B cell (primary cell): ENCODE results near the gene ANTXR1. TPM values are rescaled to one million over a fixed set of nuclear protein-coding genes. Genes with fewer than 3 reads are reported as not detected.

ENCODE experiments used
- ATAC-seq: fragments of 200-7000 bp; cut with Tn5 transposase; one replicate; pipeline ENCODE4 v1.10.0; 2021; ENCODE audit warnings: low read depth, mild to moderate bottlenecking, moderate number of reproducible peaks, moderate library complexity
- CTCF ChIA-PET: fragments of 350-600 bp; sonication (Branson Sonifier 250); formaldehyde crosslinking; loops from one replicate; lab custom pipeline; 2021; ENCODE audit warnings: antibody characterized with exemption, inconsistent platforms; lab: Charles Lee
- POLR2A ChIA-PET: fragments of 350-600 bp; sonication (Branson Sonifier 250); formaldehyde crosslinking; loops from one replicate; lab custom pipeline; 2021; ENCODE audit warnings: antibody characterized with exemption; lab: Charles Lee
- DNase-seq: peaks from one replicate; pipeline ENCODE4 v3.0.0; 2013
- H2AFZ ChIP-seq: 2 replicates; pipeline ENCODE4 v1.6.1; 2012; ENCODE audit warnings: mild to moderate bottlenecking, low read depth, low read length; ENCODE audit not compliant: insufficient read depth, poor library complexity, severe bottlenecking
- H3K27ac ChIP-seq, 2 donors: 1 replicate in 1 of 2; 2 replicates in 1 of 2; pipeline ENCODE4 v1.5.1; 2012 to 2013; ENCODE audit warnings: low read length in 2 of 2, mild to moderate bottlenecking in 2 of 2, moderate library complexity in 1 of 2
- H3K27me3 ChIP-seq, 4 experiments: fragments of 200-600 bp in 1 of 4; sonication (generic) in 1 of 4; replicated peaks in 1 of 4; 1 replicate in 2 of 4; 2 replicates in 2 of 4; pipeline versions ENCODE4 v1.6.1 to v1.7.0; 2013 to 2016; ENCODE audit warnings: low read length in 3 of 4, mild to moderate bottlenecking in 2 of 4, mixed read lengths in 1 of 4, moderate library complexity in 1 of 4; ENCODE audit not compliant: insufficient read depth in 4 of 4, control insufficient read depth in 3 of 4; ENCODE audit errors: control extremely low read depth in 1 of 4
- H3K36me3 ChIP-seq, 2 experiments: replicated peaks in 1 of 2; 1 replicate in 1 of 2; 2 replicates in 1 of 2; pipeline versions ENCODE4 v1.6.1 to v1.7.1; 2013; ENCODE audit warnings: low read length in 1 of 2; ENCODE audit not compliant: insufficient read depth in 2 of 2, control insufficient read depth in 1 of 2; ENCODE audit errors: control extremely low read depth in 1 of 2, extremely low read depth in 1 of 2
- H3K4me1 ChIP-seq, 2 donors: fragments of 200-600 bp in 1 of 2; sonication (generic) in 1 of 2; 1 replicate in 1 of 2; 2 replicates in 1 of 2; pipeline versions ENCODE4 v1.5.1 to v1.6.1; 2013 to 2017; ENCODE audit warnings: low read length in 2 of 2; ENCODE audit not compliant: control insufficient read depth in 2 of 2, insufficient read depth in 2 of 2
- H3K4me2 ChIP-seq: replicated peaks from 2 replicates; pipeline ENCODE3; 2012; ENCODE audit warnings: mild to moderate bottlenecking, low read depth, low read length; ENCODE audit not compliant: poor library complexity, severe bottlenecking
- H3K4me3 ChIP-seq, 5 experiments: fragments of 200-600 bp in 1 of 5; sonication (generic) in 1 of 5; 1 replicate in 3 of 5; 2 replicates in 2 of 5; pipeline versions ENCODE4 v1.5.1 to v1.7.0; 2011 to 2016; ENCODE audit warnings: low read length in 4 of 5, mild to moderate bottlenecking in 4 of 5, low read depth in 2 of 5, control low read depth in 1 of 5, moderate library complexity in 1 of 5; ENCODE audit not compliant: insufficient read depth in 1 of 5; ENCODE audit errors: control extremely low read depth in 1 of 5, extremely low read depth in 1 of 5
- H3K79me2 ChIP-seq: fragments of 200-600 bp; sonication (generic); one replicate; pipeline ENCODE4 v1.6.0; 2016; ENCODE audit warnings: low read length; ENCODE audit not compliant: control insufficient read depth, insufficient read depth
- H3K9ac ChIP-seq: fragments of 200-600 bp; sonication (generic); 2 replicates; pipeline ENCODE4 v1.6.1; 2017; ENCODE audit warnings: mild to moderate bottlenecking, low read length, moderate library complexity
- H3K9me3 ChIP-seq, 3 donors: one replicate each; pipeline versions ENCODE4 v1.6.1 to v1.7.1; 2013; ENCODE audit warnings: low read length in 2 of 3; ENCODE audit not compliant: control insufficient read depth in 2 of 3, insufficient read depth in 1 of 3; ENCODE audit errors: control extremely low read depth in 1 of 3
- H4K20me1 ChIP-seq: 2 replicates; pipeline ENCODE4 v1.6.0; 2012; ENCODE audit warnings: mild to moderate bottlenecking, low read length; ENCODE audit not compliant: insufficient read depth, control insufficient read depth, poor library complexity, severe bottlenecking
- H3K27ac Mint-ChIP-seq: one replicate; pipeline ENCODE4 v1.8.0; 2021; ENCODE audit warnings: mixed read lengths
- H3K27me3 Mint-ChIP-seq: one replicate; pipeline ENCODE4 v1.8.0; 2021; ENCODE audit warnings: mixed read lengths
- H3K4me1 Mint-ChIP-seq: one replicate; pipeline ENCODE4 v1.8.0; 2021; ENCODE audit warnings: mixed read lengths
- H3K4me3 Mint-ChIP-seq: one replicate; pipeline ENCODE4 v1.8.0; 2021; ENCODE audit warnings: mixed read lengths
- H3K9me3 Mint-ChIP-seq: one replicate; pipeline ENCODE4 v1.8.0; 2022; ENCODE audit warnings: mixed read lengths; ENCODE audit not compliant: insufficient read depth
- EZH2 ChIP-seq: IDR thresholded peaks from 2 replicates; pipeline ENCODE4 v1.6.1; 2012; ENCODE audit warnings: borderline replicate concordance, low read depth, mild to moderate bottlenecking, moderate library complexity, low read length; ENCODE audit not compliant: insufficient read depth, poor library complexity, severe bottlenecking
- WGBS: methylation state at CpG from one replicate; pipeline ENCODE4 v1.1.5; 2013; ENCODE audit warnings: missing lambda C conversion rate; ENCODE audit not compliant: insufficient coverage; 5-methylcytosine and 5-hydroxymethylcytosine counted together
- intact Hi-C: fragments of 100-400 bp; cut with micrococcal nuclease; formaldehyde crosslinking; loops from one replicate; pipeline ENCODE4 v1.10.0; 2022
- polyA plus RNA-seq: library from polyadenylated mRNA; depleted of rRNA; stranded (reverse); fragments of >200 nt; gene quantifications from 2 replicates; pipeline ENCODE4 v1.2.3, GENCODE V29; 2012
- total RNA-seq, 2 donors: library from RNA; stranded (reverse); fragments of 120-200 nt in 1 of 2; gene quantifications; 1 replicate in 1 of 2; 2 replicates in 1 of 2; pipeline versions ENCODE4 v1.2.3 to v1.2.4, GENCODE V29; 2013 to 2022
- TF ChIP-seq, protein P1 (sequence below): fragments of 200-600 bp; IDR thresholded peaks from one replicate; pipeline ENCODE4 v1.8.0; 2022; ENCODE audit warnings: antibody characterized with exemption, mild to moderate bottlenecking

Gene ANTXR1
- total and polyA plus RNA-seq, 2 donors (not counting 1 experiment from before 2014, with no cell fraction given): not detected

DNA sequence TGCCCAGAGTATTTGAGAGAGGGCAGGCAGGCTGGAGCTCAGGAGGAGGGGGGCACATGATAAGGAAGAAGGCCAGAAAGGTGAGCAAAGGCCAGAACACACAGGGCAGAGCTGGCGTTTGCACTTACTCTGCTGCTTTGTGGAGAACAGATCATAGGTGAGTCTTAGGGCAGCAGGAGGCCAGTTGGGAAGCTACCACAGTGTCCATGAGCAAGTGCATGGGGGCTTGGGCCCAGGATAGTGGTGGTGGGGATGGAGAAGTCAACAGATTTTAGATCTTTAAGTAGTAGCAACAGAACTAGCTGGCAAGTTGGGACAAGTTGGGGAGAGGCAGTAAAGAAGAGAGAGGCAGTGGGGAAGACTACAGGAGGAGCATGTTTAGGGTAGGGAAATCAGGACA, 168.0 kb downstream of the ANTXR1 start:
- Histone ChIP-seq H3K27ac (no peak overlapping the region), H3K27me3 (peaks cover 0 to 13% (median 2%) of the 10 kb centered on the region in 4 experiments), H3K4me3 (no peak overlapping the region), H3K79me2 (no peaks in the 10 kb centered on the region), H3K36me3 (no peaks in the 10 kb centered on the region), H3K4me1 (no peaks in the 10 kb centered on the region), H3K9me3 (no peaks in the 10 kb centered on the region), H3K9ac (no peak overlapping the region), H3K4me2 (no peak overlapping the region), H2AFZ (no peak overlapping the region), H4K20me1 (no peaks in the 10 kb centered on the region)
- DNase-seq (no peak), ATAC-seq (no peak)
- TF ChIP-seq, protein P1, sequence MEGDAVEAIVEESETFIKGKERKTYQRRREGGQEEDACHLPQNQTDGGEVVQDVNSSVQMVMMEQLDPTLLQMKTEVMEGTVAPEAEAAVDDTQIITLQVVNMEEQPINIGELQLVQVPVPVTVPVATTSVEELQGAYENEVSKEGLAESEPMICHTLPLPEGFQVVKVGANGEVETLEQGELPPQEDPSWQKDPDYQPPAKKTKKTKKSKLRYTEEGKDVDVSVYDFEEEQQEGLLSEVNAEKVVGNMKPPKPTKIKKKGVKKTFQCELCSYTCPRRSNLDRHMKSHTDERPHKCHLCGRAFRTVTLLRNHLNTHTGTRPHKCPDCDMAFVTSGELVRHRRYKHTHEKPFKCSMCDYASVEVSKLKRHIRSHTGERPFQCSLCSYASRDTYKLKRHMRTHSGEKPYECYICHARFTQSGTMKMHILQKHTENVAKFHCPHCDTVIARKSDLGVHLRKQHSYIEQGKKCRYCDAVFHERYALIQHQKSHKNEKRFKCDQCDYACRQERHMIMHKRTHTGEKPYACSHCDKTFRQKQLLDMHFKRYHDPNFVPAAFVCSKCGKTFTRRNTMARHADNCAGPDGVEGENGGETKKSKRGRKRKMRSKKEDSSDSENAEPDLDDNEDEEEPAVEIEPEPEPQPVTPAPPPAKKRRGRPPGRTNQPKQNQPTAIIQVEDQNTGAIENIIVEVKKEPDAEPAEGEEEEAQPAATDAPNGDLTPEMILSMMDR: no peak
- no peak for TF ChIP-seq EZH2
- POLR2A ChIA-PET: no interaction called here
- Mint-ChIP-seq H3K4me3 (no peak overlapping the region), H3K9me3 (no peaks in the 10 kb centered on the region), H3K27ac (no peak overlapping the region), H3K4me1 (no peaks in the 10 kb centered on the region), H3K27me3 (peaks cover 33% of the 10 kb centered on the region)
- CTCF ChIA-PET: interaction anchor here (1.0 kb wide), 1 partner anchor 12 kb away, joined by 3 read pairs; no protein-coding TSS in a partner anchor
- intact Hi-C loops: no loop called here
- 73% methylated on average over 1 of the region's 1 CpG for WGBS

DNA sequence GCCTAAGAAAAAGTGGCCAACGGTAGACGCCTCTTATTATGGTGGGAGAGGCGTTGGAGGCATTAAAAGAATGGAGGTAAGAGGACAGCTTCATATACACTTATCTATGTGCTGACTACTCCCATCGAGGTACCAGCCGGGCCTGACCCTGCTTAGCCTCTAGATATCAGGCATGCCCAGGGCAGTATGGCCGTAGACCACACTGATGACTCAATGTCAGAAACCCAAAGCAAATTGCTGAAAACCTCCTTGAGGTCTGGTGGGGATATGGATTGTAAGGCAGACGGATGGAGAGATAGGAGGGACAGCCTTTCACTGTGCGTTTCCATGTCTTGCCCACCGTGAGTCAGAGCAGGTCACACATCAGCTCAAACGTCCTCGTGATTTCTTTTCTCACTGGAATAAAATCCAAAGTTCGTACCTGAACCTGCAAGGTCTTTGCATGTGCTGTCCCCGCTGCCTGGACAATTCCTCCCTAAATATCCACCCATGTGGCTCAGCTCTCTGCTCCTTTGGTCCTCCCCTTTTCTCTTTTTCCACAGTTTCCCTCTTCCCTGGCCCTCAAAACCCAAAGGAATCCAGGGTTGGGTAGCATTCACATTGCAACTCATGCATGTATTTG, 168.9 kb downstream of the ANTXR1 start:
- ChIA-PET CTCF (no interaction called here), POLR2A (no interaction called here)
- Mint-ChIP-seq H3K9me3 (no peaks in the 10 kb centered on the region), H3K4me1 (no peaks in the 10 kb centered on the region), H3K27me3 (peaks cover 27% of the 10 kb centered on the region), H3K4me3 (no peak overlapping the region), H3K27ac (no peak overlapping the region)
- H3K4me2 ChIP-seq: no peak overlapping the region
- no peak overlapping the region for H3K4me3 ChIP-seq
- H3K9ac ChIP-seq: no peak overlapping the region
- H4K20me1 ChIP-seq: no peaks in the 10 kb centered on the region
- no peaks in the 10 kb centered on the region for H3K9me3 ChIP-seq
- no peaks in the 10 kb centered on the region for H3K79me2 ChIP-seq
- ATAC-seq: no peak
- intact Hi-C loops: no loop called here
- no peak overlapping the region for H2AFZ ChIP-seq
- TF ChIP-seq, protein P1: no peak
- TF ChIP-seq EZH2: no peak
- no peaks in the 10 kb centered on the region for H3K36me3 ChIP-seq
- 87% methylated on average over 8 of the region's 13 CpGs for WGBS
- H3K4me1 ChIP-seq: no peaks in the 10 kb centered on the region
- no peak overlapping the region for H3K27ac ChIP-seq
- DNase-seq: no peak
- H3K27me3 ChIP-seq: peaks cover 0 to 13% (median 2%) of the 10 kb centered on the region in 4 experiments
